ENCODE measurements around the gene SQOR. TPM values are rescaled to one million over a fixed set of nuclear protein-coding genes. Genes with fewer than 3 reads are reported as not detected.

SQOR gene
- total and polyA plus RNA-seq, 2 of the 4 experiments (the other 2 are of a cell fraction) = 22.1 to 40.3 TPM

DNA sequence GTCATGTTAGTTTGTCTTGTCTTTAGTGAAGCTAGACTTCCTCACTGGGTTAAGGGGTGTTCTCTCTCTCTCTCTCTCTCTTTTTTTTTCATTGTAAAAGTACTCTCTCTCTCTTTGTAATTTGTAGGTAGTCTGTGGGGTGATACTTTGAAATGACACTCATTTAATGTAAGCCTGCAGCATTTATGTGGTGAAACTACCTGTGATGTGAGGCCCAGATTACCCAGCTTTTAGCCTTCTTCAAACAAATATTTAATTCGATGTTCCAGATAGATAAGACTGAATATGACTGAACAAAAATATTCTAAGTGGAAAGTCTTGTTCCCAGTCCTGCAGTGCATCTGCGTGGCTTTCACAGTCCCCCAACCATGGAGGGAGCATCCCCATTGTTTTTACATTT is 49.7 kb downstream of the SQOR start:
- H3K9ac ChIP-seq (ENCODE audit: low read depth, low read length) = no peak overlapping the region
- H3K14ac ChIP-seq (replicated peaks; ENCODE audit: low read depth, low read length) = no peak overlapping the region
- DNase-seq = no peak
- CTCF ChIA-PET = interaction anchor here (0.8 kb wide), 1 partner anchor 43 kb away, joined by 3 read pairs; no protein-coding TSS in a partner anchor
- no peak overlapping the region for H4K91ac ChIP-seq (ENCODE audit: insufficient read depth, low read depth, low read length)
- no peaks in the 10 kb centered on the region for H4K20me1 ChIP-seq (ENCODE audit: insufficient read depth, low read length)
- H2BK5ac ChIP-seq (ENCODE audit: low read depth, low read length, poor library complexity, severe bottlenecking) = no peak overlapping the region
- POLR2A ChIA-PET (ENCODE audit: unreplicated experiment) = no interaction called here
- no CpG with 5 or more reads among the region's 2 CpGs for WGBS, 2 experiments (ENCODE audit: extremely low coverage in 2 of 2, insufficient read length in 1 of 2)
- H2AK9ac ChIP-seq (replicated peaks; ENCODE audit: low read depth, low read length, poor library complexity) = no peak overlapping the region
- in situ Hi-C loops (cut with MboI; ENCODE audit: low sequenced_read_pairs) (no loop called here), intact Hi-C loops (cut with micrococcal nuclease) (no loop called here), dilution Hi-C loops (cut with HindIII; ENCODE audit: low sequenced_read_pairs, unreplicated experiment) (no loop called here)
- H3K4me3 ChIP-seq (ENCODE audit: insufficient read depth, low read depth, low read length) = no peak overlapping the region
- H3K27me3 ChIP-seq (ENCODE audit: control insufficient read depth, insufficient read depth, low read length) = no peaks in the 10 kb centered on the region
- no peak for ATAC-seq (ENCODE audit: low read depth)
- H3K18ac ChIP-seq (ENCODE audit: low read depth, low read length) = no peak overlapping the region
- no peak overlapping the region for H3K23ac ChIP-seq (ENCODE audit: low read depth, low read length)
- H4K8ac ChIP-seq (ENCODE audit: low read depth in 2 of 2, low read length in 2 of 2) = no peak overlapping the region
- peaks cover 3% of the 10 kb centered on the region; the same call in 1 of the 2 replicates for H3K9me1 ChIP-seq (ENCODE audit: insufficient read depth, low read length)
- H3K4me1 ChIP-seq (ENCODE audit: control insufficient read depth, insufficient read depth, low read length) = no peaks in the 10 kb centered on the region
- H2BK20ac ChIP-seq (ENCODE audit: low read depth, low read length) = no peak overlapping the region
- BruUV-seq (replicated peaks) = no TSS peak
- H3K56ac ChIP-seq (ENCODE audit: extremely low read depth, insufficient read depth, low read length) = no peak overlapping the region
- H2AFZ ChIP-seq (replicated peaks; ENCODE audit: low read length, poor library complexity) = no peak overlapping the region
- no peaks in the 10 kb centered on the region for H3K9me3 ChIP-seq (ENCODE audit: control insufficient read depth, insufficient read depth, low read length)
- peaks cover 20% of the 10 kb centered on the region for H3K36me3 ChIP-seq (ENCODE audit: control insufficient read depth, insufficient read depth, low read length)
- H2BK15ac ChIP-seq (ENCODE audit: low read depth, low read length) = no peak overlapping the region
- H3K79me1 ChIP-seq (ENCODE audit: low read depth in 1 of 2, low read length in 2 of 2) = no peaks in the 10 kb centered on the region
- no peak for TF ChIP-seq BHLHE40 (IDR thresholded peaks at IDR 0.05; ENCODE audit: low read depth, low read length)
- no peak for TF ChIP-seq MAFK (IDR thresholded peaks at IDR 0.05; ENCODE audit: low read depth, low read length)
- H3K4ac ChIP-seq (ENCODE audit: low read depth, low read length) = no peak overlapping the region
- H3K4me2 ChIP-seq (ENCODE audit: low read depth, low read length) = no peak overlapping the region
- no peak overlapping the region for H2AK5ac ChIP-seq (ENCODE audit: low read depth, low read length)
- H2BK120ac ChIP-seq (ENCODE audit: low read depth, low read length) = no peak overlapping the region
- H4K5ac ChIP-seq (ENCODE audit: low read depth, low read length) = no peak overlapping the region
- H3K27ac ChIP-seq (ENCODE audit: insufficient read depth, low read length) = no peak overlapping the region

Measured in IMR-90 (cell line).